Measurements from ENCODE around the gene UBC. TPM values are rescaled to one million over a fixed set of nuclear protein-coding genes. Genes with fewer than 3 reads are reported as not detected.
"Not testable (repeated sequence)": the region's sequence is repeated elsewhere in the genome, so short reads cannot be mapped to it uniquely, and the experiment has no call there.

The UBC gene
- polyA plus RNA-seq, 3 donors from 2014 or later, result 977 to 1,715 (median 1,389) TPM

GRCh38 chr12:124927201-124928094 lies 13.0 kb upstream of the UBC start:
- peaks cover 0 to 5% (median 1%) of the 10 kb centered on the region in 6 donors for H3K9me3 Mint-ChIP-seq
- peak; percentile 90 to 92 (median 90) for DNase-seq
- H3K36me3 Mint-ChIP-seq, result peaks cover 0 to 3% (median 0%) of the 10 kb centered on the region in 3 donors
- H3K27ac Mint-ChIP-seq, result peak overlapping the region; percentile 93 to 99 (median 94)
- H3K27me3 Mint-ChIP-seq (ENCODE audit: low read depth in 3 of 3), result peaks cover 13 to 44% (median 35%) of the 10 kb centered on the region in 3 donors
- H3K4me3 Mint-ChIP-seq, result peak overlapping the region; percentile 93 to 98 (median 98)
- H3K4me1 Mint-ChIP-seq, result peaks cover 25 to 33% of the 10 kb centered on the region in 2 donors

- H3K36me3 Mint-ChIP-seq, DNase-seq, H3K9me3 Mint-ChIP-seq: not testable (repeated sequence)
- Mint-ChIP-seq H3K27me3 (ENCODE audit: low read depth in 3 of 3) (peaks cover 23 to 59% (median 47%) of the 10 kb centered on the region in 3 donors), H3K4me3 (peak overlapping the region in 2 of 5 donors; percentile 50 to 58), H3K4me1 (peaks cover 41 to 50% of the 10 kb centered on the region in 2 donors), H3K27ac (peak overlapping the region in 3 of 6 donors; percentile 7 to 95 (median 67))
These were observed 11.3 kb upstream of the UBC start for GRCh38 chr12:124925782-124926181.

GRCh38 chr12:124925117-124925516 lies 10.7 kb upstream of the UBC start:
- no peak for DNase-seq
- H3K36me3 Mint-ChIP-seq, result peaks cover 0 to 3% (median 0%) of the 10 kb centered on the region in 3 donors
- H3K4me3 Mint-ChIP-seq, result no peak overlapping the region
- peaks cover 0 to 5% (median 1%) of the 10 kb centered on the region in 6 donors for H3K9me3 Mint-ChIP-seq
- peaks cover 47 to 56% of the 10 kb centered on the region in 2 donors for H3K4me1 Mint-ChIP-seq
- H3K27me3 Mint-ChIP-seq (ENCODE audit: low read depth in 3 of 3), result peaks cover 24 to 59% (median 45%) of the 10 kb centered on the region in 3 donors
- H3K27ac Mint-ChIP-seq, result peak overlapping the region in 1 of 6 donors; percentile 71

GRCh38 chr12:124923905-124924734 lies 9.7 kb upstream of the UBC start:
- peak overlapping the region in 1 of 6 donors; percentile 45 for H3K27ac Mint-ChIP-seq
- H3K4me1 Mint-ChIP-seq, result peaks cover 57 to 63% of the 10 kb centered on the region in 2 donors
- no peak for DNase-seq

GRCh38 chr12:124921200-124922031 lies 7.0 kb upstream of the UBC start:
- Mint-ChIP-seq H3K9me3 (no peaks in the 10 kb centered on the region), H3K36me3 (no peaks in the 10 kb centered on the region), H3K27ac (peak overlapping the region; percentile 95 to 99 (median 97)), H3K4me1 (peaks cover 62 to 66% of the 10 kb centered on the region in 2 donors), H3K27me3 (ENCODE audit: low read depth in 3 of 3) (peaks cover 20 to 39% (median 28%) of the 10 kb centered on the region in 3 donors), H3K4me3 (peak overlapping the region; percentile 70 to 85 (median 71))
- DNase-seq, result peak; percentile 61 to 70 (median 65)

More at GRCh38 chr12:124923905-124924734, 9.7 kb upstream of the UBC start:
- Mint-ChIP-seq H3K4me3 (no peak overlapping the region), H3K27me3 (ENCODE audit: low read depth in 3 of 3) (peaks cover 29 to 54% (median 42%) of the 10 kb centered on the region in 3 donors), H3K36me3 (peaks cover 0 to 3% (median 0%) of the 10 kb centered on the region in 3 donors), H3K9me3 (peaks cover 0 to 5% (median 1%) of the 10 kb centered on the region in 6 donors)

- no peak for DNase-seq
- H3K27me3 Mint-ChIP-seq (ENCODE audit: low read depth in 3 of 3), result peaks cover 20 to 39% (median 27%) of the 10 kb centered on the region in 3 donors
- H3K36me3 Mint-ChIP-seq, result no peaks in the 10 kb centered on the region
- peaks cover 70 to 76% of the 10 kb centered on the region in 2 donors for H3K4me1 Mint-ChIP-seq
- H3K4me3 Mint-ChIP-seq, result peak overlapping the region; percentile 71 to 85 (median 72)
- no peaks in the 10 kb centered on the region for H3K9me3 Mint-ChIP-seq
- peak overlapping the region; percentile 95 to 99 (median 97) for H3K27ac Mint-ChIP-seq
These were observed 6.0 kb upstream of the UBC start for GRCh38 chr12:124920353-124920935.

GRCh38 chr12:124919521-124920352 lies 5.3 kb upstream of the UBC start:
- DNase-seq, result peak; percentile 46 to 58 (median 48)
- Mint-ChIP-seq H3K4me1 (peaks cover 74 to 79% of the 10 kb centered on the region in 2 donors), H3K9me3 (peaks cover 0 to under 1% (median 0%) of the 10 kb centered on the region in 6 donors), H3K4me3 (peak overlapping the region; percentile 66 to 85 (median 71)), H3K36me3 (no peaks in the 10 kb centered on the region), H3K27ac (peak overlapping the region; percentile 95 to 99 (median 97)), H3K27me3 (ENCODE audit: low read depth in 3 of 3) (peaks cover 24 to 45% (median 34%) of the 10 kb centered on the region in 3 donors)

- Mint-ChIP-seq H3K4me1 (peaks cover 83 to 90% of the 10 kb centered on the region in 2 donors), H3K4me3 (peak overlapping the region in 4 of 5 donors; percentile 83 to 99 (median 91)), H3K36me3 (peaks cover 4 to 10% (median 10%) of the 10 kb centered on the region in 3 donors), H3K27ac (peak overlapping the region in 5 of 6 donors; percentile 91 to 99 (median 95)), H3K27me3 (ENCODE audit: low read depth in 3 of 3) (peaks cover 35 to 51% (median 45%) of the 10 kb centered on the region in 3 donors)
- DNase-seq, H3K9me3 Mint-ChIP-seq: not testable (repeated sequence)
These were observed 4.2 kb upstream of the UBC start for GRCh38 chr12:124918622-124918988.

- peak overlapping the region; percentile 83 to 100 (median 97) for H3K4me3 Mint-ChIP-seq
- H3K27me3 Mint-ChIP-seq (ENCODE audit: low read depth in 3 of 3), result peaks cover 39 to 53% (median 49%) of the 10 kb centered on the region in 3 donors
- H3K9me3 Mint-ChIP-seq, result peaks cover 0 to 8% (median 1%) of the 10 kb centered on the region in 6 donors
These were observed 3.6 kb upstream of the UBC start for GRCh38 chr12:124917841-124918621.

GRCh38 chr12:124917135-124917840 lies 2.8 kb upstream of the UBC start:
- peaks cover 14 to 23% (median 18%) of the 10 kb centered on the region in 3 donors for H3K36me3 Mint-ChIP-seq
- peak overlapping the region; percentile 91 to 99 (median 95) for H3K27ac Mint-ChIP-seq
- H3K4me1 Mint-ChIP-seq, result peaks cover 92 to 94% of the 10 kb centered on the region in 2 donors
- DNase-seq, result peak; percentile 92 to 93 (median 93)
- H3K27me3 Mint-ChIP-seq (ENCODE audit: low read depth in 3 of 3), result peaks cover 41 to 56% (median 50%) of the 10 kb centered on the region in 3 donors
- peaks cover 0 to 8% (median 1%) of the 10 kb centered on the region in 6 donors for H3K9me3 Mint-ChIP-seq
- H3K4me3 Mint-ChIP-seq, result peak overlapping the region; percentile 83 to 100 (median 97)

More at GRCh38 chr12:124917841-124918621, 3.6 kb upstream of the UBC start:
- no peak for DNase-seq
- Mint-ChIP-seq H3K4me1 (peaks cover 89 to 95% of the 10 kb centered on the region in 2 donors), H3K36me3 (peaks cover 10 to 16% (median 13%) of the 10 kb centered on the region in 3 donors), H3K27ac (peak overlapping the region; percentile 91 to 99 (median 95))
